ENCODE measurements around the gene COX4I2. TPM values are rescaled to one million over a fixed set of nuclear protein-coding genes. Genes with fewer than 3 reads are reported as not detected.
"Not testable (repeated sequence)": the region's sequence is repeated elsewhere in the genome, so short reads cannot be mapped to it uniquely, and the experiment has no call there.

COX4I2 gene
- total and polyA plus RNA-seq, 8 donors = 0.28 to 7.8 (median 0.79) TPM; not detected in 1

- TF ChIP-seq CTCF (IDR thresholded peaks at IDR 0.05) = no peak
- no peak for DNase-seq
Measured at GRCh38 chr20:31594558-31595379, 42.9 kb upstream of the COX4I2 start.

GRCh38 chr20:31595380-31595653 is 42.4 kb upstream of the COX4I2 start:
- no peaks in the 10 kb centered on the region for H3K4me1 ChIP-seq
- no peak overlapping the region for H3K27ac ChIP-seq
- no peak for ATAC-seq
- no peak overlapping the region for H3K4me3 ChIP-seq
- no peaks in the 10 kb centered on the region for H3K27me3 ChIP-seq
- no peak for FAIRE-seq
- no peak for DNase-seq
- WGBS, 2 donors = 72 to 74% methylated on average over 3 of the region's 3 CpGs
- H3K36me3 ChIP-seq = no peaks in the 10 kb centered on the region
- intact Hi-C loops (cut with DNase I) = no loop called here
- H3K9me3 ChIP-seq = no peaks in the 10 kb centered on the region
- no peak for TF ChIP-seq CTCF (IDR thresholded peaks at IDR 0.05)

More at GRCh38 chr20:31594558-31595379, 42.9 kb upstream of the COX4I2 start:
- Histone ChIP-seq H3K27ac (no peak overlapping the region), H3K36me3 (no peaks in the 10 kb centered on the region), H3K4me3 (no peak overlapping the region), H3K4me1 (no peaks in the 10 kb centered on the region), H3K27me3 (no peaks in the 10 kb centered on the region), H3K9me3 (no peaks in the 10 kb centered on the region)
- 86 to 90% methylated on average over 11 of the region's 11 CpGs for WGBS, 2 donors
- intact Hi-C loops (cut with DNase I) = no loop called here
- ATAC-seq (peak in 1 of 4 donors; percentile 4), FAIRE-seq (no peak)

GRCh38 chr20:31595654-31596411 is 41.9 kb upstream of the COX4I2 start:
- no peaks in the 10 kb centered on the region for H3K27me3 ChIP-seq
- H3K4me1 ChIP-seq = no peaks in the 10 kb centered on the region
- H3K27ac ChIP-seq = no peak overlapping the region
- H3K9me3 ChIP-seq = no peaks in the 10 kb centered on the region
- ATAC-seq (peak; percentile 31 to 55 (median 48)), DNase-seq (no peak), FAIRE-seq (no peak)
- no peaks in the 10 kb centered on the region for H3K36me3 ChIP-seq
- TF ChIP-seq CTCF (IDR thresholded peaks at IDR 0.05) = no peak
- WGBS, 2 donors = 79 to 82% methylated on average over 15 of the region's 15 CpGs
- intact Hi-C loops (cut with DNase I) = no loop called here
- H3K4me3 ChIP-seq = no peak overlapping the region

GRCh38 chr20:31596412-31596715 is 41.3 kb upstream of the COX4I2 start:
- H3K36me3 ChIP-seq; DNase-seq; ATAC-seq; FAIRE-seq; H3K27ac ChIP-seq; H3K27me3 ChIP-seq; H3K4me1 ChIP-seq; intact Hi-C loops (cut with DNase I); H3K4me3 ChIP-seq; H3K9me3 ChIP-seq: not testable (repeated sequence)
- 81 to 84% methylated on average over 4 of the region's 4 CpGs for WGBS, 2 donors

- no peaks in the 10 kb centered on the region for H3K4me1 ChIP-seq
- no peak for ATAC-seq
- H3K27me3 ChIP-seq = no peaks in the 10 kb centered on the region
- FAIRE-seq = no peak
- intact Hi-C loops (cut with DNase I) = no loop called here
- no peak overlapping the region for H3K27ac ChIP-seq
- no peaks in the 10 kb centered on the region for H3K9me3 ChIP-seq
- DNase-seq = no peak
- no peaks in the 10 kb centered on the region for H3K36me3 ChIP-seq
- 77 to 78% methylated on average over 4 of the region's 4 CpGs for WGBS, 2 donors
- no peak overlapping the region for H3K4me3 ChIP-seq
- TF ChIP-seq CTCF (IDR thresholded peaks at IDR 0.05) = no peak
Measured at GRCh38 chr20:31596831-31597480, 40.8 kb upstream of the COX4I2 start.
